GM21576 (cell line): ENCODE results near the gene HPCAL1.

ENCODE experiments used
- ATAC-seq: cut with Tn5 transposase; IDR thresholded peaks from one replicate; pipeline ENCODE4 v1.9.1; 2021; ENCODE audit warnings: mild to moderate bottlenecking, moderate library complexity; ENCODE audit not compliant: unreplicated experiment

HPCAL1 gene

GRCh38 chr2:10415048-10415447 lies 112.3 kb downstream of the HPCAL1 start:
- no peak for ATAC-seq

GRCh38 chr2:10415640-10416039 lies 112.9 kb downstream of the HPCAL1 start:
- no peak for ATAC-seq

GRCh38 chr2:10417551-10418335 lies 115.0 kb downstream of the HPCAL1 start:
- ATAC-seq: no peak

GRCh38 chr2:10419553-10420257 lies 117.0 kb downstream of the HPCAL1 start:
- no peak for ATAC-seq

GRCh38 chr2:10422251-10422650 lies 119.5 kb downstream of the HPCAL1 start:
- no peak for ATAC-seq

- ATAC-seq: no peak
These were observed 120.2 kb downstream of the HPCAL1 start for GRCh38 chr2:10422732-10423399.

GRCh38 chr2:10423400-10423774 lies 120.7 kb downstream of the HPCAL1 start:
- no peak for ATAC-seq

GRCh38 chr2:10424051-10424450 lies 121.3 kb downstream of the HPCAL1 start:
- ATAC-seq: no peak

- ATAC-seq: no peak
These were observed 122.3 kb downstream of the HPCAL1 start for GRCh38 chr2:10424916-10425505.

GRCh38 chr2:10425699-10426098 lies 123.0 kb downstream of the HPCAL1 start:
- no peak for ATAC-seq

- no peak for ATAC-seq
These were observed 124.3 kb downstream of the HPCAL1 start for GRCh38 chr2:10426726-10427617.

GRCh38 chr2:10427618-10427949 lies 124.9 kb downstream of the HPCAL1 start:
- no peak for ATAC-seq

GRCh38 chr2:10428355-10428754 lies 125.7 kb downstream of the HPCAL1 start:
- no peak for ATAC-seq

GRCh38 chr2:10428924-10429323 lies 126.2 kb downstream of the HPCAL1 start:
- ATAC-seq: no peak

GRCh38 chr2:10430886-10431622 lies 128.3 kb downstream of the HPCAL1 start:
- no peak for ATAC-seq

- ATAC-seq: no peak
These were observed 129.1 kb downstream of the HPCAL1 start for GRCh38 chr2:10431797-10432196.

GRCh38 chr2:10432311-10433181 lies 129.8 kb downstream of the HPCAL1 start:
- ATAC-seq: no peak

- ATAC-seq: no peak
These were observed 130.7 kb downstream of the HPCAL1 start for GRCh38 chr2:10433264-10433946.
